Neural cell (in vitro differentiated cells): ENCODE data around the gene MYEF2. TPM values are rescaled to one million over a fixed set of nuclear protein-coding genes. Genes with fewer than 3 reads are reported as not detected.

Experiments
- H2AFZ ChIP-seq: fragments of 200-600, 300-800 bp; sonication (generic), shearing (Covaris generic); 2 replicates; pipeline ENCODE4 v1.6.0; 2014; ENCODE audit warnings: low read depth, mild to moderate bottlenecking, antibody characterized with exemption, low read length, moderate library complexity
- H3F3A ChIP-seq: fragments of 200-600 bp; shearing (Covaris generic); 2 replicates; pipeline ENCODE4 v1.6.1; 2016; ENCODE audit warnings: mild to moderate bottlenecking, moderate library complexity, mixed read lengths, antibody characterized with exemption, low read length; ENCODE audit not compliant: insufficient read depth, poor library complexity, severe bottlenecking
- H3K27ac ChIP-seq: fragments of 200-600, 300-800 bp; sonication (generic), shearing (Covaris generic); 2 replicates; pipeline ENCODE4 v1.5.1; 2014; ENCODE audit warnings: mild to moderate bottlenecking, low read length, moderate library complexity
- H3K27me3 ChIP-seq: fragments of 300-800, 200-600 bp; sonication (generic), shearing (Covaris generic); 2 replicates; pipeline ENCODE4 v1.6.0; 2014; ENCODE audit warnings: mild to moderate bottlenecking, low read depth, low read length, moderate library complexity; ENCODE audit not compliant: insufficient read depth
- H3K36me3 ChIP-seq: fragments of 300-800, 200-600 bp; sonication (generic), shearing (Covaris generic); 2 replicates; pipeline ENCODE4 v1.5.1; 2014; ENCODE audit warnings: mild to moderate bottlenecking, antibody characterized with exemption, low read length, moderate library complexity; ENCODE audit not compliant: insufficient read depth
- H3K4me2 ChIP-seq: fragments of 300-800, 200-600 bp; sonication (generic), shearing (Covaris generic); 2 replicates; pipeline ENCODE4 v1.6.0; 2014; ENCODE audit warnings: mild to moderate bottlenecking, low read length
- H3K4me3 ChIP-seq: fragments of 300-800, 200-600 bp; sonication (generic), shearing (Covaris generic); 2 replicates; pipeline ENCODE4 v1.5.1; 2014; ENCODE audit warnings: mild to moderate bottlenecking, low read length, moderate library complexity
- H3K79me2 ChIP-seq: fragments of 200-600 bp; shearing (Covaris generic); replicated peaks from 2 replicates; pipeline ENCODE4 v1.6.0; 2014; ENCODE audit warnings: mild to moderate bottlenecking, low read length, moderate library complexity; ENCODE audit not compliant: insufficient read depth
- H3K9ac ChIP-seq: fragments of 300-800, 200-600 bp; sonication (generic), shearing (Covaris generic); 2 replicates; pipeline ENCODE4 v1.6.1; 2016; ENCODE audit warnings: mild to moderate bottlenecking, low read length, mixed read lengths
- H3K9me2 ChIP-seq: fragments of 200-600 bp; shearing (Covaris generic); 2 replicates; pipeline ENCODE4 v1.6.1; 2016; ENCODE audit warnings: mild to moderate bottlenecking, low read length, mixed read lengths; ENCODE audit not compliant: insufficient read depth
- H3K9me3 ChIP-seq: fragments of 200-600, 300-800 bp; sonication (generic), shearing (Covaris generic); 2 replicates; pipeline ENCODE4 v1.6.1; 2016; ENCODE audit warnings: mild to moderate bottlenecking, mixed run types, low read length, moderate library complexity, mixed read lengths
- H4K20me1 ChIP-seq: fragments of 200-600 bp; shearing (Covaris generic); 2 replicates; pipeline ENCODE4 v1.6.1; 2016; ENCODE audit warnings: mild to moderate bottlenecking, mixed run types; ENCODE audit not compliant: insufficient read depth
- CTCF ChIP-seq: fragments of 450-650 bp; IDR thresholded peaks from 2 replicates; pipeline ENCODE4 v1.5.1; 2014; ENCODE audit warnings: antibody characterized with exemption, mild to moderate bottlenecking, moderate library complexity; ENCODE audit not compliant: poor library complexity, severe bottlenecking
- EP300 ChIP-seq: fragments of 450-650 bp; conservative IDR thresholded peaks from 2 replicates; pipeline ENCODE4 v1.6.1; 2014; ENCODE audit warnings: antibody characterized with exemption, mild to moderate bottlenecking, moderate library complexity; ENCODE audit not compliant: poor library complexity, severe bottlenecking
- EZH2 ChIP-seq: fragments of 200-600, 300-800 bp; shearing (Covaris generic), sonication (generic); IDR thresholded peaks from 2 replicates; pipeline ENCODE4 v1.6.1; 2014; ENCODE audit warnings: antibody characterized with exemption, low read length, borderline replicate concordance, mild to moderate bottlenecking; ENCODE audit not compliant: insufficient read depth, poor library complexity, severe bottlenecking
- MXI1 ChIP-seq: fragments of 450-650 bp; conservative IDR thresholded peaks from 2 replicates; pipeline ENCODE4 v1.6.1; 2014; ENCODE audit warnings: antibody characterized with exemption, mild to moderate bottlenecking; ENCODE audit not compliant: poor library complexity, severe bottlenecking
- POLR2AphosphoS5 ChIP-seq: IDR thresholded peaks from 2 replicates; pipeline ENCODE4 v1.6.1; 2012
- RAD21 ChIP-seq: fragments of 450-650 bp; conservative IDR thresholded peaks from 2 replicates; pipeline ENCODE4 v1.6.1; 2014; ENCODE audit warnings: antibody characterized with exemption, mild to moderate bottlenecking, moderate library complexity
- REST ChIP-seq: IDR thresholded peaks from 2 replicates; pipeline ENCODE4 v1.6.1; 2012; ENCODE audit warnings: borderline replicate concordance
- SMC3 ChIP-seq: fragments of 450-650 bp; conservative IDR thresholded peaks from 2 replicates; pipeline ENCODE4 v1.6.1; 2014; ENCODE audit warnings: antibody characterized with exemption, mild to moderate bottlenecking, moderate library complexity; ENCODE audit not compliant: poor library complexity
- TAF1 ChIP-seq: IDR thresholded peaks from 2 replicates; pipeline ENCODE4 v1.6.1; 2012; ENCODE audit warnings: low read depth
- polyA plus RNA-seq: library from polyadenylated mRNA; depleted of rRNA; stranded (reverse); fragments of >200 nt; gene quantifications from 2 replicates; pipeline ENCODE4 v1.2.3, GENCODE V29; 2014

Gene MYEF2
- polyA plus RNA-seq, 1 donor from 2014 or later: 176 TPM

- H3K27ac ChIP-seq: no peak overlapping the region
- H3F3A ChIP-seq: no peaks in the 10 kb centered on the region
- H4K20me1 ChIP-seq: no peaks in the 10 kb centered on the region
- peaks cover 3% of the 10 kb centered on the region for H3K36me3 ChIP-seq
- no peak overlapping the region for H2AFZ ChIP-seq
- no peak overlapping the region for H3K4me3 ChIP-seq
- H3K9me3 ChIP-seq: no peaks in the 10 kb centered on the region
- no peak overlapping the region for H3K4me2 ChIP-seq
- no peaks in the 10 kb centered on the region for H3K27me3 ChIP-seq
- no peak overlapping the region for H3K9ac ChIP-seq
- no peaks in the 10 kb centered on the region for H3K9me2 ChIP-seq
- TF ChIP-seq POLR2AphosphoS5 (no peak), SMC3 (no peak), EZH2 (no peak), TAF1 (no peak)
- no peaks in the 10 kb centered on the region for H3K79me2 ChIP-seq
Observed at GRCh38 chr15:48132874-48133273, 45.2 kb downstream of the MYEF2 start.

GRCh38 chr15:48131324-48131723 lies 46.8 kb downstream of the MYEF2 start:
- Histone ChIP-seq H2AFZ (no peak overlapping the region), H3K36me3 (peaks cover 3% of the 10 kb centered on the region), H3K4me2 (no peak overlapping the region), H3F3A (no peaks in the 10 kb centered on the region), H4K20me1 (no peaks in the 10 kb centered on the region), H3K9me2 (no peaks in the 10 kb centered on the region), H3K9ac (no peak overlapping the region), H3K9me3 (no peaks in the 10 kb centered on the region), H3K27me3 (no peaks in the 10 kb centered on the region), H3K4me3 (no peak overlapping the region), H3K27ac (no peak overlapping the region), H3K79me2 (no peaks in the 10 kb centered on the region)
- TF ChIP-seq EZH2 (no peak), REST (no peak), SMC3 (no peak), TAF1 (no peak), MXI1 (no peak), RAD21 (no peak), CTCF (no peak), POLR2AphosphoS5 (no peak), EP300 (no peak)
